ENCODE data around the gene RAMP3.

The RAMP3 gene

GRCh38 chr7:45173596-45174327 lies 16.2 kb downstream of the RAMP3 start:
- TF ChIP-seq GATA1 (IDR thresholded peaks at IDR 0.05; ENCODE audit: low read depth, low read length): no peak
- no peak for TF ChIP-seq POLR2A (IDR thresholded peaks at IDR 0.05; ENCODE audit: low read length)
- DNase-seq: no peak

GRCh38 chr7:45174328-45174610 lies 16.7 kb downstream of the RAMP3 start:
- DNase-seq: no peak
- TF ChIP-seq GATA1 (IDR thresholded peaks at IDR 0.05; ENCODE audit: low read depth, low read length) (no peak), POLR2A (IDR thresholded peaks at IDR 0.05; ENCODE audit: low read length) (no peak)

DNA sequence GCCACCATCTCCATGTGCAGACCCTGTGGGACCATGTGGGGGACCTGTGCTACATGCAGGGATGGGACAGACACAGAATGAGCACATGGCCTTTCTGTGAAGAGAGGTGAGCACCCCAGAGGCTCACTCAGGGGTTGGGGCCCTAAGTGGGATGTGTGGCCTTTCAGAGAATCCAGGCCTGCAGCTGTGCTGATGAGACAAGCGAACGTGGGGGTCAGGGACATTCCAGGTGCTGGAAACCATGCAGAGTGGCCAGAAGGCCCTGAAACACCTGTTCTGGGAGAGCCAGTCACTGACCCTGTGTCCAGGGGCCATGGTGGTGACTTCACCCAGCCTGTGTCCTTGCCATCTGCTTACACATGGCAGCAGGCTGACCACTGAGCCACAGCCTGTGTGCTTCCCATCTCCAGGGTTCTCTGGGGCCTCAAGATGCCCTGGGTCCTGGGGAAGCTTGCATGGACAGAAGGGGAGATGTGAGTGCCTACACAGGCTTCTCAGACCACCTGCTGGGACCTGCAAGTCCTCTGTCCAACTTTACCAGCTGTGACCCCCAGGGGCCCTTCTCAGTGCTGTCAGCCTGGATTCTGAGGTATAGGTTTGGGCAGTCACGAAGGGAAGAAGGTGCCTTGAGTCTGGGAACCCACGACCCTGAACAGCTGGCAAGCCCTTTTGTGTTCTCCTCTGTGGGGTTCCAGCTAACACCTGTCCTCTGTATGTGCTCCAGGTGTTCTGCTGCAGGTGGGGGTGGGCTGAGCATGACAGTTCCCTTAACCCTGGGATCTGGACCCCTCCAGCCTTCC lies 17.6 kb downstream of the RAMP3 start:
- TF ChIP-seq GATA1 (IDR thresholded peaks at IDR 0.05; ENCODE audit: low read depth, low read length): no peak
- no peak for TF ChIP-seq POLR2A (IDR thresholded peaks at IDR 0.05; ENCODE audit: low read length)
- DNase-seq: no peak

GRCh38 chr7:45176091-45176490 lies 18.5 kb downstream of the RAMP3 start:
- TF ChIP-seq GATA1 (IDR thresholded peaks at IDR 0.05; ENCODE audit: low read depth, low read length) (no peak), POLR2A (IDR thresholded peaks at IDR 0.05; ENCODE audit: low read length) (no peak)
- no peak for DNase-seq

- TF ChIP-seq GATA1 (IDR thresholded peaks at IDR 0.05; ENCODE audit: low read depth, low read length) (no peak), POLR2A (IDR thresholded peaks at IDR 0.05; ENCODE audit: low read length) (no peak)
- no peak for DNase-seq
Measured at GRCh38 chr7:45176886-45177731, 19.5 kb downstream of the RAMP3 start.

DNA sequence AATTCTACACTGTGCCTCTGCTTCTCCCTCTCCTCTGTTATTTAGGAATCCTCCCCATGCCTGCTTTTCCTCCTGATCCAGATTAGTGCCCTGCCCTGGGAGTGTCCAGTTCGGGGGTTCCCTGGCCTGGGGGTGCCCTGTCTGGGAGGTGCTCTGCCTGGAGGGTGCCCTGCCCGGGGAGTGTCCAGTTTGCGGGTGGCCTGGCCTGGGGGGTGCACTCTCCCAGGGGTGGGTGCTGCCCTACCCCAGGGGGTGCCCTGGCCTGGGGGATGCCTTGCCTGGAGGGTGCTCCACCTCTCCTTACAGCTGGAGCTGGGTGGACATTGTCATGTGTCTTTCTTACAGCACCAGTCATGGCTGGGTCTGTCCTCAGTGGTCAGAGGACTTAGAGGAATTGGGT lies 20.2 kb downstream of the RAMP3 start:
- TF ChIP-seq GATA1 (IDR thresholded peaks at IDR 0.05; ENCODE audit: low read depth, low read length) (no peak), POLR2A (IDR thresholded peaks at IDR 0.05; ENCODE audit: low read length) (no peak)
- DNase-seq: no peak

GRCh38 chr7:45178241-45179225 lies 20.9 kb downstream of the RAMP3 start:
- peak; percentile 33 to 35 for DNase-seq
- no peak for TF ChIP-seq POLR2A (IDR thresholded peaks at IDR 0.05; ENCODE audit: low read length)
- TF ChIP-seq GATA1 (IDR thresholded peaks at IDR 0.05; ENCODE audit: low read depth, low read length): no peak

GRCh38 chr7:45179666-45180065 lies 22.1 kb downstream of the RAMP3 start:
- no peak for DNase-seq

DNA sequence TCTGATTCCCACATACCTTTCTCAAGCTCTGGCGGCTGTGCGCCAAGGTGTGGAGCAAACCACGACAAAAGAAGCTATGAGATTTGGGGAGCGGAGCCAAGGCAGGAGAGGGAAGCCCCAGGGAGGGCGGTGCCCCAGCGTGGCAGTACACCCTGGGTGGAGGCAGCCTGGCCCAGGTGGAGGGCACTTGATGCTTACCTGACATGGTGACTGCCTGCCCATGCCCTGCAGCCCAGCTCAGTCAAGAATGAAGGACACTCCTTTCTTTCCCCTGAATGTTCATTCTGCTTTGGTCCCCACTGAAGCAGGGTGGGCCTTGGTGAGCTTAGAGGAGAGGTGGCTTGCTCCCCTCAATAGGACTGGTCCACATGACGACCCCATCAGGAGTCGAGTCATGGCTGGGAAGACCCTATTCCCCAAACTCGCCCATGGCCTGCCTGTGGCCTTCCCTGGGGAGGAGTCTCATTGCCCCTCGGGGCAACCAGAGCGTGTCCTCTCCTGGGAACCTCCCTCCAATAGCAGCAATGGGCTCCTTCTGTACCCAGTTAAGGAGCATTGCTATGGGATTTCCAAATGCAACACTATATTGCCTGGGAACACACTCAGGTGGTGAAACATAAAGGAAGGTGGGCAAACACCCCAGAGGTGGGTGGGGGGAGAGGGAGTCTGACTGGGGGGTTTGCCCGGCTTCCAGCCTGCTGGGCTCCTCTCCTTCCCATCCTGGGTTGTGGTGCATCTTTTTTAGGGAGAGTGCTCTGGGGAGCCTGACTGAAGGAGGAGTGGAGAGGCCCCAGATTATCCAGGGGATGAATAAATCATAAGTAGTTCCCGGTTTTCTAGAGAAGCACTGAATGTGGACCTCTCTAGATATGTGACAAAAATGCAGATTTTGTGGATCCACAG lies 22.7 kb downstream of the RAMP3 start:
- TF ChIP-seq POLR2A (IDR thresholded peaks at IDR 0.05; ENCODE audit: low read length): no peak
- no peak for TF ChIP-seq GATA1 (IDR thresholded peaks at IDR 0.05; ENCODE audit: low read depth, low read length)

More at GRCh38 chr7:45179666-45180065, 22.1 kb downstream of the RAMP3 start:
- TF ChIP-seq POLR2A (IDR thresholded peaks at IDR 0.05; ENCODE audit: low read length) (no peak), GATA1 (IDR thresholded peaks at IDR 0.05; ENCODE audit: low read depth, low read length) (no peak)

GRCh38 chr7:45181286-45181960 lies 23.8 kb downstream of the RAMP3 start:
- TF ChIP-seq GATA1 (IDR thresholded peaks at IDR 0.05; ENCODE audit: low read depth, low read length) (no peak), POLR2A (IDR thresholded peaks at IDR 0.05; ENCODE audit: low read length) (no peak)
- DNase-seq: no peak

More for the DNA sequence above, 22.7 kb downstream of the RAMP3 start:
- DNase-seq: no peak

DNA sequence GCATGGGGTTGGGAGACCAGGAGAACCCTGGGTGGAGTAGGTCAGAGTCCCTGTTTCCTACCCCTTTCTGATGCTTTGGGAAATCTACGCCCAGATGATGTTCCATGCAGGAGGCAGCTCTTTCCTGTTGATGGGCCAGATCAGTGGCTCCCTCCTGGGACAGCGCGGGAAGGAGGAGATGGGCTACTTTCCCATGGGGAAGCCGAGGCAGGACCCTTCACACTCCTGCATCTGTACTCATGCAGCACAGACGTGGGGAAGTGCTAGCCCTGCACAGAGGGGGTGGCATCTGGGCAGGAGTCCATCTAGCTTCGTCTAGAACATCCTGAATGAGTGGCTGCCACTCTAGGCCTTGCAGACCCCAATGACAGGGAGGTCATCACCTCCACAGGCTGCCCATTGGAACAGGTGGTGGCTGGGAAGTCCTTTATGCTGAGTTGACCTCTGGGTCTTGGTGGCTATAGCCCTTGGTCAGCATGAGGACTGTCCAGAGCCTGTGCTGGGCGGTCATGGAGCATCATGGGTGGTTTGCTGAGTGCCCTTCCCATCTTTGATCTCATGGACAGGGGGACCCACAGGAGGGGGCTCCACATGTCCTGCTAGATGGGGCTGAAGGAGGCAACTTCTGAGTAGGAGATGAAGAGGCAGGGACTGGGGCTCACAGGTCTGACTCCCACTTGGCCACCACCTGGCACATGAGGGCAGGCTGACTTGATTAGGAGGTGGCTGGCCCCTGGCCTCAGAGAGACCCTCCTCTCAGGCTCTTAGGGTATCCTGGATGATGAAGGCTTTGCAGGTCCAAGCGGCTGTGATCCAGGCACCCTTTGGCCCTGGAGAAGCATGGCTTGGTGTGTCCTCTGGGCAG lies 24.6 kb downstream of the RAMP3 start:
- DNase-seq: no peak
- TF ChIP-seq POLR2A (IDR thresholded peaks at IDR 0.05; ENCODE audit: low read length): no peak

All from erythroblast (primary cell).